HG02610 (cell line): ENCODE results near the gene CENPM.
"Not testable (repeated sequence)": the region's sequence is repeated elsewhere in the genome, so short reads cannot be mapped to it uniquely, and the experiment has no call there.

Source experiments
- ATAC-seq: cut with Tn5 transposase; IDR thresholded peaks from one replicate; pipeline ENCODE4 v1.9.1; 2021; ENCODE audit warnings: mild to moderate bottlenecking, moderate library complexity; ENCODE audit not compliant: unreplicated experiment

Gene CENPM

DNA sequence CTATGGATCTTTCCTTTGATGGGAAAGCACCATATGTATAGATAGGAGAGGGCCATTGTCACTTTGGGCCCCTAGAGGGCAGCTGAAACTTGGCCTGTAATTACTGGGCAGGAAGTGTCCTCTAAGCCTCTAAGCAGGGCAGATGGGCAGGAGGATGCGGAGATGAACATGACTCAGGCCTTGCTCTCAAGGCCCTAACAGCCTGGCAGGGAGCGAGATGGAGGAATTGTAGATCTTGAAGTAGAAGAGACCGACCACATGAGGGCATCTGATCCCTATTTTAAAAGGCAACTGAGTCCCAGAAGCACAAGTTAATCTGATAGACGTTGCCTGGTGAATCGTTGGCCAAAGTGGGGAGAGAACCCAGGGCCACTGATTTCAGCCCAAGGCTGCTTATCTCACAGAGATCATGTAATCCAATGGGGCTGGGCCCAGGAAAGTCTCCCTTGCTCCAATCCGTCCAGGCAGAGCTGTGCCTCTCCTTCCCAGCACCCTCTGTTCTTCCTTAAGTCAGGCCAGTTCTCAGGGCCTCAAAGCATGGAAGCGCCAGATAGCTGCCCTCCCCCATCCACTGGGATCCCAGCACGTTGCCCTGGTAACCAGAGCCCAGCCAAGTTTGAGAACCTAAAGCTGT, 19.8 kb upstream of the CENPM start:
- no peak for ATAC-seq

DNA sequence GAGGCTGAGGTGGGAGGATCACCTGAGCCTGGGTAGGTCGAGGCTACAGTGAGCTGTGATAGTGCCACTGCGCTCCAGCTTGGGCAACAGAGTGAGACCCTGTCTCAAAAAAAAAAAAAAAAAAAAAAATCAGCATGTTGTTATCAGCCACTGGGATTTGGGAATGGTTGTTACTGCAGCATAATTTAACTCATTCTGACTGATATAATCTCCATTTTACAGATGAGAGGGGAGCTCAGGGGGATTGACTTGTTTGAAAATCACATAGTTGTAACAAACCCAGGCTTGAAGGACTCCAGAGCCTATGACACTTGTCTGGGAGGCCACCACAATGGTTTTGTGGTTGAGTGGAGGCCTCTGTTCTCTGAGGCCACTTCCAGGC, 19.3 kb upstream of the CENPM start:
- no peak for ATAC-seq

DNA sequence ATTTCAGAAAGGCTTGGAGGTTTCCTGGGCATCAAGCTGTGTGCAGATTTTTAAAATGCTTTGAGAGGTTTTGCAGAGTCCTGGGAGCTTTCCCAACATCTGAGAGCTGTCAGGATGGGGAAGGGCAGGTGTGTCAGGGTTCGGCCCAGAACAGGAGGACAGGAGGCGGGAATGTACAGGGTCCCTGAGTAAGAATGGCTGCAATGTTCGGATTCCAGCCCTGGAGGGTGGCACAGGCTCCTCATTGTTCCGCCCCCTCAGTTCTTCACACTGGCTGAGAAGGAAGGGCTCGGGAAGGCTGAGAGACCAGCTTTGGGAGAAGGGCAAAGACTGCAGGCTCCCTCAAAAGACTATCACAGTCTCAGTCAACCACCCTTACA, 17.1 kb upstream of the CENPM start:
- no peak for ATAC-seq

DNA sequence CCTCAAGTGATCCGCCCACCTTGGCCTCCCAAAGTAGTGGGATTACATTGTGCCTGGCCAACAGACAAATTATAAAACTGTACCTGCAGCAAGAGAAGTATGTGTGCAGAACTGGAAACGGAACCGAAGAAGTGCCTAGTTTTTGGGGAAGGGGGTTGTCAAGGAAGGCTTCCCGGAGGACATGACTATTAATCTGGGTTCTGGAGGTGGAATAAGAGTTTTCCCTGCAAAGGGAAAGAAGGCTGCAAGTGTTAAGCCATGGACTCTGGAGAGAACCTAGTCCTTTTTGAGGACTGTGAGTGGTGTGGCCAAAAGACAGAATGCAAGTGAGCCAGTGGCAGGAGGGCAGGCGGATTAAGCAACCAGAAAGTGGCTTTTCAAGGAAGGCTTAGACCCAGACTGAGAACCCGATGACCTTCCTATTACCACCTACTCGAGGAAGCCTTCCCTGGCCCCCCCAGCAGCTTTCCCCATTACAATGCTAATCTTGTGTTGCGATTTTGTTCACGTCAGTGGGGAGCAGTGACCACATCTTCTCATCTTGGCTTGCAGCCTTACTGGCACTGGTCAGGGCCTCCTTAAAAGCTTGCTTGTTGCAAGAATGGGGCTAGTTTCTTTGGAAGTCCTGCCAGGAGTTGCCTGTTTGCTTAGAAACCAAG, 16.6 kb upstream of the CENPM start:
- no peak for ATAC-seq

DNA sequence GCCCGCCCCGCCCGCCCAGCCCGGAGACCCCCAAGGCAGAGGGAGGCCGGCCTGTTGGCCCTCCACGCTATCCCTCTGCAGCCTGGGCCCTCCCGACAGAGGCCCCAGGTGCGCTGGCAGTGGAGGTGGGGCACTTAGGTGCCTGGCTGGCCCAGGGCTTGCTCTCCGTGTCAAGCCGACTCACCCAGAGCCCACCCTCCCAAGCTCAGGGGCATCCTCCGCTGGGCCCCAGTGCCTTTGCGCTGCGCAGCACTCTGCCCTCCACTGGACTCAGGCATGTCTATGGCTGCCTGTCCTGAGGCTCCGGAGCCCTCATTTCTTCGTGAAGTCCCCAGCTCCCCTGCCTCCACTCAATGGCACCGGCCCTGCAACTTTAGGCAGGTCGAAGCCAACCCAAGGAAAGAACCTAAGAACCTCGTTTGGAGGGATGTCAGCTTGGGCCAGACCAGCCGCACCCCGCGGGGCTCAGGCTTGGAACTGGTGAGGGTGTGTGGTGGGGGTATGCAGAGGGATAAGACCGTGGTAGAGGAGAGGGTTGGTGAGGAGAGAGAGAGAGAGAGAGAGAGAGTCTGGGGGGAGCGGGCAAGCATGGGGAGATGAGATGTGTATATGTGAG, 11.1 kb upstream of the CENPM start:
- ATAC-seq: peak; percentile 8

DNA sequence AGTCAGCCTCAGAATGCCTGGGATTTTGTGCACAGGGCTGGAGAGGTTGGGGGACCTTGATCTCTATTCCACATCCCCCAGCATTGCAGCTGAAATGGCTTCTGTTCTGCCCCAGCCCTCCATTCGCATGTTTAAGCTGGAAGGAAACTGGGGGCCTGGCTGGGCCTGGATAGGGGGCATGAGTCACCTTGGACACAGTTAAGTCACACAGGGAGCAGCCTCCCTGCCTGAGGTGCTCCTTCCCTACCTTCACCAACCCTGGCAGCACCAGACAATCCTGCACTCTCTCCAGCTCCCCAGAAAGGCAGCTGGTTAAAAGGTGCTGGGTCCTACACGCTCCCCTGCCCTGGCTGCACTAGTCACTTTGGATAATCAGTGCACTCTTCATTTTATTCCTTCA, 5.8 kb upstream of the CENPM start:
- ATAC-seq: no peak

DNA sequence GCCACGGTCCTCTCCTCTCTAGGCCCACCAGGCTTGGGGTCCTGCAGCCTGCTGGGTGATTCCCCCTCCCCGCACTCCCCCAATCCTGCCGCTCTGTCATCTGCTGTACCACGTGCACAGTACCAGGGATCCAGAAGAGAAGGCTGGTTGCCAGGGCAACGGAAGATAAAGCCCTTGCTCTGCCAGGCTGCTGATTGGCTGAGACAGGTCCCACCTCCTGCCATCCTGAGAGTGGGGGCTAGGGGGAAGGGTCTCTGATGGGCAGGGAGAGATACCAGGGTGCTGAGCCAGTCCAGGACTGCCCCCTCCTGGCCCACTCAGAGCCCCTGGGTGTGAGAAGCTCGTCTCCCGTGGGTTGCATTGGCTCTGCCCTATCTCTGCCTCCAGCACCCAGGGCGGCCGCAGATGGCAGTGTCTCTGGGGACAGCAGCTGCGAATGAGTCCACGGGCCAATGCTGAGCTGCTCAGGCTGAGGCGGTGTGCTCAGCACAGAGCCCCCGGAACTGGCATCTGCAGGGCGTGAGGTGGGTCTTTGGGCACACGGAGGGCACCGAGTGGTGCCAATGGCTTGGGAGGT, 5.0 kb upstream of the CENPM start, which contains the start of gene SMIM45:
Gene SMIM45 (plus strand): TSS at position 253 of the 577 bp plus-strand sequence.
- no peak for ATAC-seq

DNA sequence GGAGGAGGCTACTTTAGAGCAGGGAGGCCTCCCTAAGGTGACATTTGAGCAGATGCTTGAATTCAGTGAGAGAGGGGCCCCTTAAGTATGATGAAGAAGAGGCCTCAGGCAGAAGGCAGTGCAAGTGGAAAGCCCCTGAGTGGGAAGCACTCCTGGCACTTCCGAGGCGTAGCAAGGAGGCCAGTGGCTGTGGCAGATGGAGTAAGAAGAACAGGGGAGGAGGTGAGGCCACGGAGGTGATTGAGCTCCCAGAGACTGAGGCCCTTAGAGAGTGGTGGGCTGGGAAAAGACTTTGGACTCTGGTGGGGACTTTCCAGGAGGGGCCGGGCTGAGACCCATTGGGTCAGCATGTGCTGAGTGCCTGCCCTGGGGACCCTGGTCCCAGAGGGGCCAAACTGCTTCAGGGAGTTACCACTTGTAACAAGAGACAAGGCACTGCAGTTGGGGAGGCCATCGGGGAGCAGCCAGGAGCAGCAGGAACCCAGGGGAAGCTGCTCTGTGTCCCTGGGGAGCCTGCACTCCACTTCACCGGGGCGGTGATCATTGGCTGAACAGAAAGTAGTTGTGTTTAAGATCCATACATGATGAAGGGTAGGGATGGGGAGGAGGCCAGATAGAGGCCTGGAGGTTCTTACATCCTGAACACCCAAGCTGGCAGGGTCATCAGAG, 2.5 kb upstream of the CENPM start:
- ATAC-seq: peak; percentile 18

DNA sequence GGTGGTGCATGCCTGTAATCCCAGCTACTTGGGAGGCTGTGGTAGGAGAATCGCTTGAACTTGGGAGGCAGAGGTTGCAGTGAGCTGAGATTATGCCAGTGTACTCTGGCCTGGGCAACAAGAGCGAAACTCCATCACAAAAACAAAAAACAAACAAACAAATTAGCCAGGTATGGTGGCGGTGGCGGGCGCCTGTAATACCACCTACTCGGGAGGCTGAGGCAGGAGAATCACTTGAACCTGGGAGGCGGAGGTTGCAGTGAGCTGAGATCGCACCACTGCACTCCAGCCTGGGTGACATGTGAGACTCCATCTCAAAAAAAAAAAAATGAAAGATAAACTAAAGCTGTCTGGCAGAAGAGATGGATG, 2.0 kb upstream of the CENPM start:
- not testable (repeated sequence) for ATAC-seq

DNA sequence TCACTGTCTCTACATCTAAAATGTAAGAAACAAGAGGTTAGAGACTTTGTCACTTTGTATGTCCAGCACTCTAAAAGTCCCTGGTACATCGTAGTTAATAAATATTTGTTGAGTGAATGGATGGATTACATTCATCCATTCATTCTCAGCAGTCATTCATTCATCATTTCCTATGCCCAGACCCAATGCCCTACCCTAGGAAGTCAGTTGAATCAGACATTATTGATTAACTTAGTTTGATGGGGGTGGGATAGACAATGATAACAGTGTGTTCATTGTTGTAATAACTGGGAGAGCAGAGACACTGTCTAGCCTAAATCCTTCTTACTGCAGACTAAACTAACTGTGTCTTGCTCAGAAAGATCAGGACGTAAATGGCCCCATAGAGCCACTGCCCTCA, 1.2 kb upstream of the CENPM start:
- no peak for ATAC-seq

DNA sequence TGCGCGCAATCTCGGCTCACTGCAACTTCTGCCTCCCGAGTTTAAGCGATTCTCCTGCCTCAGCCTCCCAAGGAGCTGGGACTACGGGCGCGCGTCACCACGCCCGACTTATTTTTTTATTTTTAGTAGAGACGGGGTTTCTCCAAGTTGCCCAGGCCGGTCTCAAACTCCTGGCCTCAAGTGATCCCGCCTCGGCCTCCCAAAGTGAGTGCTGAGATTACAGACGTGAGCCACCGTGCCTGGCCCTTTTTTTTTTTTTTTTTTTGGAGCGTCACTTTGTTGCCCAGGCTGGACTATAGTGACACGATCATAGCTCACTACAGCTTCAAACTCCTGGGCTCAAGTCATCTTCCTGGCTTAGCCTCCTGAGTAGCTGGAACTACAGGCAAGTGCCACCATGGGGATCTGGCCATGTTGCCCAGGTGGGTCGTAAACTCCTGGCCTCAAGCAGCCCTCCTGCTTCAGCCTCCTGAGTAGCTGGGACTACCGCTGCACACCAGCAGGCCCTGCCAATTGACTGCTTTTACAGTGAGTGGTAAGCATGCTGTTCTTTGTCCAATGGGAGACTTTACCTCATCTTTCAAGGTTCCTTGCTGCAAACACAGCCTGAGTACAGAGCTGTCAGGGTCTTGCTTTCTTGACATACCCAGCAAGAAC, 600 bp upstream of the CENPM start:
- no peak for ATAC-seq

DNA sequence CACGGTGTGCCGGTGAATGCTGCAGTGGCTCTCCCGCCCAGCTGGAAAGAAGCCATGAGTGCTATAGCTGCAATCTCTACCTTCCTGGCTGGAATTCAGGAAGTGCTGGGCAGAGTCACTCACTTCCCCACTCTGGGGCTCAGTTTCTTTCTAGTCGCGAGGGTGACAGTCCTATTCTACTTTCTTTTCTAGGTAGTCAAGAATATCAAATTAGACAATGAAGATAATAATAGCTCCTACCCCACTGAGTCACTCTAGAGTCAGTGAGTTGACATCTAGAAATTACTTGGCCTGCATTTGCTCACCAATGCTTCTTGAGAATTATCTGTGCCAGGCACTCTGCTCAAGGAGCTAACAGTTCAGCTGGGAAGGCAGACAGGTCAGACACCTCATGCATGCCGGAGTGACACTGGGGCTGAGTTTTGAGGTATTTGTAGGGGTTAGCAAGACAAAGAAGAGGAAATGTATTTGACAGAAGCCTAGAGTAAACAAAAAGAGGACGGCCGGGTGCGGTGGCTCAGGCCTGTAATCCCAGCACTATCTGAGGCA, 3.2 kb downstream of the CENPM start:
- no peak for ATAC-seq

DNA sequence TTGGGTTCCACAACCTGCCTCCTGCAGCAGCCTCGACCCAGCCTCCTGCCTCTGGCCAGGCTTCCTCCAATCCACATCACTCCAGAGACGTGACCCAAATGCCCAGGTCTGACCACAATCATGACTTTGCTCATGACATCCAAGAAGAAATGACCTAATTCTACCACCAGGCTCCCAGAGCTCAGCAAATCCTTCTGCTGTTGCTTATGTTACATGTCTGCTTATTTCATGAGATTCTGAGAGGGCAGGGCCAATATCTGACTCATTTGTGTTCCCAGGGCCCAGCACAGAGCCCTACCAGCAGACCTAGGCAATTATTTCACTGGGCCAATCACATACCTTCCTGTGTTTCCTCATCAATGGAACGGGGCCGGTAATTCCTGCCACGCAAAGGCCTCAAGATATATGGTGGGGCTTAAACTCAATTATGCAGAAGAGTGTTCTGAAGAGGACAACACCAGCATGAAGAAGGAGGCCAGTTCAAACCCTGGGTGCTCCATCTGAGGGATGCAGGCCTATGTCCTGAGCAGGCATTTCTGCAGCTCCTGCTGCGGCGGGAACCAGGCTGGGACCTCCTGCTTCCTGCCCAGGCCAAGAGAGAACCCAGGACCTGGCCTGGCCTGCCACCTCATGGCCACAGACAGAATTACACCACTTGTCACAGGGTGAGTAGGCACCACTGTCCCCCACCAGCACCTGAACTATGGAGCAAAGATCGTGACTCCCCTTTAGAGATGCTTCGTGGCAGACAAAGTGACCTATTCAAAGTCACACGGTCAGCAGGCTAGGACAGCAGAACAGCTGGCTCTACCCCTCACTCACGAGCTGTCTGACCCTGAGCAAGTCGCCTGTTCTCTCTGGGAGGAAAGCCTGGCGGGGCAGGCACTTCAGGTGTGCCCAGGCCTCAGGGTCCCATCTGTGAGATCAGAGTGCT, 5.9 kb downstream of the CENPM start:
- peak; percentile 32 for ATAC-seq

DNA sequence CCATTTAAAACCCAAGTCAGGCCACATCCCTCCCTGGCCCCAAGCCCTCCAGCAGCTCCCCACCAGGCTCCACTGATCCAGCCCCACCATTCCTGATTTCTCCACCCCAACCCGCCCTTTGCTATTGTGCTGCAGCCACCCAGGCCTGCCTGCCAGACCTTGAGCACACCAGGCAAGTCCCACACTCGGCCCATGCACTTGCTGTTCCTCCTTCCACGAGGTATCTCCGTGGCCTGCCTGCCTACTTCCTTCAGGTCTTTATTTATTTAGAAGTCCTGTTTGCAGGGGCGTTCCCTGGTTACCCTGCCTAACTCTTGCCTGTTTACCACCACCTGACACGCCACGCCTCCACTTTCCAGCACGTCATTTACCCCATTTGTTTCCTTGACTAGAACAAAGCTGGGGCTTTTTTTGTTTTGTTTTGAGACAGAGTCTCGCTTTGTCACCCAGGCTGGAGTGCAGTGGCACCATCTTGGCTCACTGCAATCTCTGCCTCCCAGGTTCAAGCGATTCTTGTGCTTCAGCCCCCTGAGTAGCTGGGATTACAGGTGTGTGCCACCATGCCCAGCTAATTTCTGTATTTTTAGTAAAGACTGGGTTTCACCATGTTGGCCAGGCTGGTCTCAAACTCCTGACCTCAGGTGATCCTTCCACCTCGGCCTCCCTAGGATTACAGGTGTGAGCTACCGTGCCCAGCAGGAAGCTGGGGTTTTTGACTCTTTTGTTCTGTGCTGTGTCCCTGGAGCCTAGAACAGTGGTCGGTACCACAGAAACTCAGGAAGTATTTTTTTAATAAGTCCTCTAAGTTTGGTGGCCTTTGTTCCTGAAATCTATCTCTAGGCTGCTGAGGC, 6.7 kb downstream of the CENPM start:
- peak; percentile 43 for ATAC-seq

DNA sequence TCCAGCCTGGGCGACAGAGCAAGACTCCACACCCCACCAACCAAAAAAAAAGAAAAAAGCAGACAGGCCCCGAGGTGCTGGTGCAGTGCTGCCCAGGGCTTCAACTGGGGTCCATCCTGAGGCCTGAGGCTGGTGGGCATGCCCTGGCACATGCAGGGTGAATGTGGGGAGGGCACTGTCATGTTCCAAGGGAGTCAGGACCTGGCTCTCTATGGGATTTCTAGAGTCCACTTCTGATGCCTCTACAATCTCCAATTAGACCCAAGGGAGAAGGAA, 10.1 kb downstream of the CENPM start:
- no peak for ATAC-seq

DNA sequence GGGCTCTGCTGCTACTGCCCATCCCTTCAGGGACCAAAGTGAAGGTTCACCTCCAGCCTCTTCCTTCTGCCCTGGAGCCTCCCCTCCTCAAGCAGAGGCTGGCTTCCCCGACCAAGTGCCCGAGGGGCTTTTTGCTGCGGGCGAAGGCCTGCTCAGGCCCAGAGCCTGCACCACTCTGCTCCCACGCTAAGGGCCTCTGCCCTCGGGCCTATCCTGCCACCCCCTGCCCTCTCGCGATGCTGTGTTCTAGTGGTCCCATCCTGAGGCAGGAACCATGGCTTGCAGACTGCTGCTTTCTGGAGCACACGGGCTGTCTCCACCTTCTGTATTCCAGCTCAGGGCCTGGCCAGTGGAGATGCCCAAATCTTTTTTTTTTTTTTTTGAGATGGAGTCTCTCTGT, 11.4 kb downstream of the CENPM start:
- no peak for ATAC-seq

DNA sequence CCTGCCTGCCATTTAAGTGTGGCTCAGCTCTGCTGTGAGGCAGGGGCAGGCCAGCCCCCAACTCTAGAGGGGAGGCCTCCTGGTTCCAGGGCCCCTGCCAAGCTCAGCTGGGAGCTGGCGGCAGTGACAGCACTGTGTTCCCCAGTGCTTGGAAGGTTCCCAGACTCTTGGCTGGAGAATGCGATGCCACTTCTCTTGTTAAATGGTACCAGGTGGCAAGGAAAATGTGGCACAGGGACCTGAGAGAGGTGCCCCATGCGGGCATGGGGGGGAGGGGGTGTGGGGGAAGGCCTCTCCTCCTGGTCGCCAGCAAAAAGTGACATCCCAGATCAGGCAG, 12.0 kb downstream of the CENPM start:
- ATAC-seq: no peak

DNA sequence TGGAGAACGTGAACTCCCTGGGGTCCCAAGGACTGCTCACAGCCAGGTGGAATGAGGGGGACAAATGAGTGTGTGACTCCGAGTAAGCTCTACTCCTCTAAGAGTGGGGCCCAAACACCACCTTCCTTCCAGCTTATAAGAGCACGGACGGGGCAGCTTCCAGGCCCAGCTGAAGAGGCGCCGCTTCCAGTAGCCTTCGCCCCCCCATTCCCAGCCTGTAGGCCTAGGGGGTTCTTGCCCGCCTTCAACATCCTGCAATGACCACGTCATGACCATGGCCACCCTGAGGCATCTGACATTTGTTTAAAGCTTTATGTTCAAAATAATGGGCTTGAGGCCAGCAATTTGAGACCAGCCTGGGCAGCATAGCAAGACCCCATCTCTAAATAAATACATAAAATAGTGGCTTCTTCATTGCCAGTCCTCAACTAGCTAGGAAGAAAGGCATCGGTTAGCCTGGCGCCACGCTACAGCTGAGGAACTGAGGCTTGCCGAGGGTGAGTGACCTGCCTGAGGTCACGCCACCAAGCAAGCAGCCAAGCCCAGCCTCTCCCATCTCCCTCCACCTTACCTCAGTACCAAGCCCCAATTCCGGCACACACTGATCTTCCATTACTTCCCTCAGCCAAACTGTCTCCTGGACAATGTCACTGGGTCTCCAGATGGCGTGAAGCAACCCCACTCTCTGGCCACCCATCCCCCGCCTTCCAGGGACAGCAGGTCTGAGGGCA, 12.5 kb downstream of the CENPM start:
- ATAC-seq: no peak
